ENCODE results near the gene MYCBP2. TPM values are rescaled to one million over a fixed set of nuclear protein-coding genes. Genes with fewer than 3 reads are reported as not detected.

MYCBP2 gene
- total RNA-seq, 1 donor = 155 TPM

- no peak overlapping the region for H3K4me3 ChIP-seq (ENCODE audit: insufficient read depth, low read length)
- H4K20me1 ChIP-seq (ENCODE audit: insufficient read depth, low read length) = peaks cover 36% of the 10 kb centered on the region
- TF ChIP-seq CTCF (IDR thresholded peaks at IDR 0.05; ENCODE audit: extremely low read depth, low read depth, low read length) = no peak
- DNase-seq (ENCODE audit: insufficient read length, low spot score, missing footprints) = no peak
- no peaks in the 10 kb centered on the region for H3K27me3 ChIP-seq (ENCODE audit: insufficient read depth, low read length)
- H3K27ac ChIP-seq (ENCODE audit: low read depth, low read length) = no peak overlapping the region
- no peak overlapping the region for H3K4me2 ChIP-seq (ENCODE audit: insufficient read depth, low read length)
- H3K79me2 ChIP-seq (ENCODE audit: insufficient read depth, low read length) = peaks cover 94% of the 10 kb centered on the region
- no peaks in the 10 kb centered on the region for H3K36me3 ChIP-seq (ENCODE audit: insufficient read depth, low read length)
- peaks cover 13% of the 10 kb centered on the region for H3K4me1 ChIP-seq (ENCODE audit: insufficient read depth, low read length)
- no peaks in the 10 kb centered on the region for H3K9me3 ChIP-seq (ENCODE audit: low read depth, low read length)
- no peak overlapping the region for H2AFZ ChIP-seq (ENCODE audit: low read length)
Measured at GRCh38 chr13:77310579-77311279, 16.2 kb downstream of the MYCBP2 start.

DNA sequence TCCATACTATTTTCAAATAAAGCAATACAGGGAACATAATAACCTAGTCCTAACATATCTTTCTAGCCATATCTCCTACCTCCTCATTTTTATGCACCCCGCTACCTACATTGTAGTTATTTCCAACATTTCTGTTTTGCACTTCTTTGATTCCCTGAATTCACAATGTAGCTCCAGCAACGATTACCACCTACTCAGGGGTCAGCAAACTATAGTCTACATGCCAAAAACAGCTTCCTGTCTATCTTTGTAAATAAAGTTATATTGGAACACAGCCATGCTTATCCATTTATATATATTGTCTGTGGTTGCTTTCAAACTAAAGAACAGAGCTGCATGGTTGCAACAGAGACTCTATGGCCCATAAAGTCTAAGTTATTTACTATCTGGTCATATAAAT lies 16.7 kb downstream of the MYCBP2 start:
- no peaks in the 10 kb centered on the region for H3K36me3 ChIP-seq (ENCODE audit: insufficient read depth, low read length)
- DNase-seq (ENCODE audit: insufficient read length, low spot score, missing footprints) = no peak
- TF ChIP-seq CTCF (IDR thresholded peaks at IDR 0.05; ENCODE audit: extremely low read depth, low read depth, low read length) = no peak
- H3K27me3 ChIP-seq (ENCODE audit: insufficient read depth, low read length) = no peaks in the 10 kb centered on the region
- H3K4me2 ChIP-seq (ENCODE audit: insufficient read depth, low read length) = no peak overlapping the region
- H3K9me3 ChIP-seq (ENCODE audit: low read depth, low read length) = no peaks in the 10 kb centered on the region
- H4K20me1 ChIP-seq (ENCODE audit: insufficient read depth, low read length) = peaks cover 31% of the 10 kb centered on the region
- H3K4me3 ChIP-seq (ENCODE audit: insufficient read depth, low read length) = no peak overlapping the region
- H2AFZ ChIP-seq (ENCODE audit: low read length) = no peak overlapping the region
- H3K4me1 ChIP-seq (ENCODE audit: insufficient read depth, low read length) = peaks cover 13% of the 10 kb centered on the region
- peaks cover 95% of the 10 kb centered on the region for H3K79me2 ChIP-seq (ENCODE audit: insufficient read depth, low read length)
- H3K27ac ChIP-seq (ENCODE audit: low read depth, low read length) = no peak overlapping the region

DNA sequence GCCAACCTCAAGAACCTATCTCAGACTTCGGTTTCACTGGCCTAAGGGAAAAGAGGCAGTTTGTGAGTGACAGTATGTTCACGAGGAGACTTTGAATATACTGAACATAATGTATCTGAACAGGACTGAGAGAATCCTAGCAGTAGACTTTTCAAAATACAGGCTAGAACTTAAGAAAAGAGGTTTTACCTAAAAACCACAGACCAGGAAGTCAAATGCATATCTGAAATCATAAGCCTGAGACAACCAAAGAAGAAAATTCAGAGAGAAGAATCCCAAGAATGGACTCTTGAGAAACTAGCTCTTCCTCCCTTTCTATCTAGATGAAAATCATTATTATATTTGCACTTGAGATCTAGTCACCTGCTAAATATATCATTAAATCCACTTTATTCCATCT lies 17.6 kb downstream of the MYCBP2 start:
- peaks cover 30% of the 10 kb centered on the region for H4K20me1 ChIP-seq (ENCODE audit: insufficient read depth, low read length)
- DNase-seq (ENCODE audit: insufficient read length, low spot score, missing footprints) = no peak
- H2AFZ ChIP-seq (ENCODE audit: low read length) = no peak overlapping the region
- no peaks in the 10 kb centered on the region for H3K9me3 ChIP-seq (ENCODE audit: low read depth, low read length)
- H3K27me3 ChIP-seq (ENCODE audit: insufficient read depth, low read length) = no peaks in the 10 kb centered on the region
- H3K4me3 ChIP-seq (ENCODE audit: insufficient read depth, low read length) = no peak overlapping the region
- peaks cover 93% of the 10 kb centered on the region for H3K79me2 ChIP-seq (ENCODE audit: insufficient read depth, low read length)
- no peaks in the 10 kb centered on the region for H3K36me3 ChIP-seq (ENCODE audit: insufficient read depth, low read length)
- H3K4me2 ChIP-seq (ENCODE audit: insufficient read depth, low read length) = no peak overlapping the region
- no peak for TF ChIP-seq CTCF (IDR thresholded peaks at IDR 0.05; ENCODE audit: extremely low read depth, low read depth, low read length)
- H3K27ac ChIP-seq (ENCODE audit: low read depth, low read length) = no peak overlapping the region
- peaks cover 13% of the 10 kb centered on the region for H3K4me1 ChIP-seq (ENCODE audit: insufficient read depth, low read length)

- Histone ChIP-seq H3K4me1 (ENCODE audit: insufficient read depth, low read length) (peaks cover 8% of the 10 kb centered on the region), H3K27ac (ENCODE audit: low read depth, low read length) (no peak overlapping the region), H3K79me2 (ENCODE audit: insufficient read depth, low read length) (peaks cover 94% of the 10 kb centered on the region), H3K4me2 (ENCODE audit: insufficient read depth, low read length) (no peak overlapping the region), H3K9me3 (ENCODE audit: low read depth, low read length) (no peaks in the 10 kb centered on the region), H2AFZ (ENCODE audit: low read length) (no peak overlapping the region), H3K36me3 (ENCODE audit: insufficient read depth, low read length) (no peaks in the 10 kb centered on the region), H3K4me3 (ENCODE audit: insufficient read depth, low read length) (no peak overlapping the region), H4K20me1 (ENCODE audit: insufficient read depth, low read length) (peaks cover 18% of the 10 kb centered on the region), H3K27me3 (ENCODE audit: insufficient read depth, low read length) (no peaks in the 10 kb centered on the region)
- TF ChIP-seq CTCF (IDR thresholded peaks at IDR 0.05; ENCODE audit: extremely low read depth, low read depth, low read length) = no peak
- DNase-seq (ENCODE audit: insufficient read length, low spot score, missing footprints) = no peak
Measured at GRCh38 chr13:77306458-77306857, 20.4 kb downstream of the MYCBP2 start.

All from osteoblast (primary cell).